Endothelial cell of umbilical vein (primary cell): ENCODE measurements around the gene CD276. TPM values are rescaled to one million over a fixed set of nuclear protein-coding genes. Genes with fewer than 3 reads are reported as not detected.

Source experiments
- BruUV-seq: library from RNA; stranded (reverse); fragments of 400-500 nt; replicated peaks from 2 replicates; lab custom pipeline; 2021; lab: Mats Ljungman, UMichigan
- CTCF ChIA-PET: fragments of 300-600, 350-600 bp; sonication (Branson Sonifier 250); formaldehyde crosslinking; loops from one replicate; lab custom pipeline; 2021; ENCODE audit warnings: antibody characterized with exemption, inconsistent platforms; lab: Charles Lee
- POLR2A ChIA-PET: fragments of 300-600, 350-600 bp; sonication (Branson Sonifier 250); formaldehyde crosslinking; loops from one replicate; lab custom pipeline; 2021; ENCODE audit warnings: antibody characterized with exemption, inconsistent platforms; lab: Charles Lee
- DNase-seq: peaks from one replicate; pipeline ENCODE4 v3.0.0-alpha.2; 2011; ENCODE audit warnings: low read depth, low spot score
- FAIRE-seq: peaks from 2 replicates; lab custom pipeline; 2011; peaks lifted over from hg19 to GRCh38; lab: Jason Lieb, UNC
- H2AFZ ChIP-seq: 2 replicates; pipeline ENCODE4 v1.6.0; 2012; ENCODE audit warnings: low read depth, low read length, control low read depth, inconsistent platforms
- H3K27ac ChIP-seq: 2 replicates; pipeline ENCODE4 v1.5.1; 2011; ENCODE audit warnings: low read depth, mild to moderate bottlenecking, control low read depth, low read length, moderate library complexity; ENCODE audit not compliant: insufficient read depth
- H3K27me3 ChIP-seq, 2 experiments: 2 replicates each; pipeline versions ENCODE4 v1.6.0 to v1.6.1; 2011; ENCODE audit warnings: low read length in 2 of 2, mixed read lengths in 1 of 2; ENCODE audit not compliant: control insufficient read depth in 2 of 2, insufficient read depth in 2 of 2
- H3K36me3 ChIP-seq, 2 experiments: 2 replicates in 1 of 2; 3 replicates in 1 of 2; pipeline ENCODE4 v1.5.1; 2011; ENCODE audit warnings: low read length in 2 of 2, mild to moderate bottlenecking in 1 of 2, moderate library complexity in 1 of 2; ENCODE audit not compliant: control insufficient read depth in 2 of 2, insufficient read depth in 2 of 2; ENCODE audit errors: extremely low read depth in 1 of 2
- H3K4me1 ChIP-seq: 3 replicates; pipeline ENCODE4 v1.5.1; 2011; ENCODE audit warnings: mild to moderate bottlenecking, low read length; ENCODE audit not compliant: control insufficient read depth, insufficient read depth; ENCODE audit errors: extremely low read depth
- H3K4me2 ChIP-seq: 2 replicates; pipeline ENCODE4 v1.6.1; 2011; ENCODE audit warnings: low read length, control low read depth, mixed read lengths; ENCODE audit not compliant: insufficient read depth
- H3K4me3 ChIP-seq, 3 experiments: fragments of 200-600 bp in 1 of 3; sonication (generic), shearing (Covaris generic) in 1 of 3; replicated peaks in 1 of 3; 2 replicates each; pipeline ENCODE4 v1.5.1; 2011 to 2016; ENCODE audit warnings: control low read depth in 3 of 3, low read length in 3 of 3, mild to moderate bottlenecking in 2 of 3, inconsistent platforms in 1 of 3, low read depth in 1 of 3, moderate library complexity in 1 of 3; ENCODE audit not compliant: insufficient read depth in 1 of 3
- H3K79me2 ChIP-seq: 2 replicates; pipeline ENCODE4 v1.6.0; 2012; ENCODE audit warnings: low read length, inconsistent platforms; ENCODE audit not compliant: control insufficient read depth, insufficient read depth
- H3K9ac ChIP-seq: replicated peaks from 2 replicates; pipeline ENCODE3; 2011; ENCODE audit warnings: low read length, control low read depth; ENCODE audit not compliant: insufficient read depth; ENCODE audit errors: extremely low read depth
- H3K9me1 ChIP-seq: replicated peaks from 3 replicates; pipeline ENCODE4 v1.6.0; 2011; ENCODE audit warnings: mild to moderate bottlenecking, low read length; ENCODE audit not compliant: control insufficient read depth, insufficient read depth; ENCODE audit errors: extremely low read depth
- H3K9me3 ChIP-seq: replicated peaks from 2 replicates; pipeline ENCODE4 v1.5.1; 2012; ENCODE audit warnings: low read length, inconsistent platforms; ENCODE audit not compliant: control insufficient read depth, insufficient read depth
- H4K20me1 ChIP-seq: replicated peaks from 2 replicates; pipeline ENCODE3; 2011; ENCODE audit warnings: mild to moderate bottlenecking, low read length; ENCODE audit not compliant: control insufficient read depth, insufficient read depth; ENCODE audit errors: extremely low read depth
- EZH2 ChIP-seq: IDR thresholded peaks from 2 replicates; pipeline ENCODE4 v1.6.1; 2012; ENCODE audit warnings: borderline replicate concordance, low read depth, mild to moderate bottlenecking, moderate library complexity, low read length, inconsistent platforms; ENCODE audit not compliant: severe bottlenecking
- FOS ChIP-seq: IDR thresholded peaks from 2 replicates; pipeline ENCODE4 v1.6.1; 2011; ENCODE audit warnings: mild to moderate bottlenecking, low read length, moderate library complexity, borderline replicate concordance; ENCODE audit not compliant: insufficient read depth
- GATA2 ChIP-seq: IDR thresholded peaks from 2 replicates; pipeline ENCODE4 v1.7.0; 2011; ENCODE audit warnings: low read depth, mild to moderate bottlenecking, moderate library complexity, mixed read lengths, low read length; ENCODE audit not compliant: insufficient read length, insufficient read depth
- JUN ChIP-seq: IDR thresholded peaks from 2 replicates; pipeline ENCODE4 v1.6.1; 2011; ENCODE audit warnings: borderline replicate concordance, low read depth; ENCODE audit not compliant: insufficient read length, insufficient read depth
- MYC ChIP-seq: IDR thresholded peaks from one replicate; pipeline ENCODE4 v1.6.1; 2011; ENCODE audit warnings: mild to moderate bottlenecking, low read depth, low read length
- POLR2A ChIP-seq: IDR thresholded peaks from 2 replicates; pipeline ENCODE4 v1.6.1; 2012; ENCODE audit warnings: low read depth, mild to moderate bottlenecking, control low read depth, low read length
- POLR2AphosphoS5 ChIP-seq: IDR thresholded peaks from 2 replicates; pipeline ENCODE4 v1.6.1; 2012; ENCODE audit warnings: low read depth, mild to moderate bottlenecking, control low read depth, low read length, moderate library complexity; ENCODE audit not compliant: insufficient read depth
- dilution Hi-C: fragments of 300-500 bp; cut with MboI; formaldehyde crosslinking; loops from one replicate; pipeline ENCODE4 v1.15.0; 2019; ENCODE audit warnings: low sequenced_read_pairs; ENCODE audit not compliant: extremely low pct_ligation_motif_present
- intact Hi-C: fragments of 100-400 bp; cut with micrococcal nuclease; formaldehyde crosslinking; loops from one replicate; pipeline ENCODE4 v1.10.0; 2022
- polyA plus RNA-seq, 4 experiments: library from polyadenylated mRNA; depleted of rRNA in 3 of 4; stranded (reverse) in 3 of 4; unstranded in 1 of 4; fragments of >200 nt; gene quantifications; 2 replicates each; pipeline versions ENCODE4 v1.2.1 to v1.2.3, GENCODE V29; 2011 to 2012; ENCODE audit warnings: missing spikeins in 1 of 4
- total RNA-seq: library from RNA; stranded (reverse); gene quantifications from 2 replicates; pipeline ENCODE4 v1.2.3, GENCODE V29; 2021
- TF ChIP-seq, protein P1 (sequence below): IDR thresholded peaks from 2 replicates; pipeline ENCODE4 v1.6.1; 2011; ENCODE audit not compliant: insufficient read depth, insufficient read length
- TF ChIP-seq, protein P2 (sequence below), 2 donors: IDR thresholded peaks; 1 replicate in 1 of 2; 2 replicates in 1 of 2; pipeline ENCODE4 v1.5.1; 2011; ENCODE audit warnings: low read length in 2 of 2, mild to moderate bottlenecking in 2 of 2, moderate library complexity in 2 of 2, control low read depth in 1 of 2, inconsistent platforms in 1 of 2, low read depth in 1 of 2; ENCODE audit not compliant: insufficient read depth in 1 of 2; ENCODE audit errors: extremely low read depth in 1 of 2

CD276 gene
- total and polyA plus RNA-seq, 2 donors (not counting 3 experiments of a cell fraction or from before 2014, with no cell fraction given) = 73.6 to 85.7 TPM

DNA sequence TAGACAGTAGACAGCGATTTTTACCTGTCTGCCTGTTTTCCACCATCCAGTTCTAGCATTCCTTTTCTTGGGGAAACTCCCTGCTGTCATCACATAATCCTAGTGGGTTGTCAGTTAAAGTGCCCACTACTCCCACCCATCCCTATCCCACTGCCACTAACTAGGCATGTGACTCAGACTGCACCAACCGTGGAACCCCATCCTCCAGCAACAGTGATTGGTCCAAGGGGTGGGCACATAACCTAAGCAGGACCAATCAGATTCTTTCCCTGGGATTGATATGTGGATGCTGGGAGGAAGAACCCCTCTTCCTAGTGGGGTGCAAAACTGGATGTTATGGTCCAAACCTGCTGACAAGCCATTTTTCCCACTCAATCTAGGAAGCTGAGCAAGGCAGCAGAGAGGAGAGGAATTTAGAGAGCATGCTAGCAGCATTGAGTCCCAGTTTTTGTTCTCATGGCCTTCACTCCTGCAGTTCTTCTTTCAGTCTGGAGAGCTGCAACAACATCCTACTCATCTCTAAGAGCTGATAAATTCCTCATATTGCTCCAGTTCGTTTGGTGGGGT, 72.8 kb downstream of the CD276 start:
- peaks cover 22 to 28% of the 10 kb centered on the region in 2 experiments for H3K27me3 ChIP-seq
- CTCF ChIA-PET = interaction anchor here (1.1 kb wide), 1 partner anchor 10 kb away, joined by 3 read pairs; no protein-coding TSS in a partner anchor
- no peak overlapping the region for H2AFZ ChIP-seq
- dilution Hi-C loops (no loop called here), intact Hi-C loops (no loop called here)
- no peak overlapping the region for H3K27ac ChIP-seq
- BruUV-seq = no TSS peak
- H3K36me3 ChIP-seq = no peaks in the 10 kb centered on the region
- POLR2A ChIA-PET = no interaction called here
- H3K4me3 ChIP-seq = no peak overlapping the region
- H3K79me2 ChIP-seq = no peaks in the 10 kb centered on the region
- no peak for FAIRE-seq
- H3K4me1 ChIP-seq = no peaks in the 10 kb centered on the region
- TF ChIP-seq, protein P1, sequence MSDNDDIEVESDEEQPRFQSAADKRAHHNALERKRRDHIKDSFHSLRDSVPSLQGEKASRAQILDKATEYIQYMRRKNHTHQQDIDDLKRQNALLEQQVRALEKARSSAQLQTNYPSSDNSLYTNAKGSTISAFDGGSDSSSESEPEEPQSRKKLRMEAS = no peak
- TF ChIP-seq POLR2A (no peak), FOS (no peak), JUN (no peak), GATA2 (no peak), POLR2AphosphoS5 (no peak), EZH2 (no peak), MYC (no peak)
- TF ChIP-seq, protein P2, sequence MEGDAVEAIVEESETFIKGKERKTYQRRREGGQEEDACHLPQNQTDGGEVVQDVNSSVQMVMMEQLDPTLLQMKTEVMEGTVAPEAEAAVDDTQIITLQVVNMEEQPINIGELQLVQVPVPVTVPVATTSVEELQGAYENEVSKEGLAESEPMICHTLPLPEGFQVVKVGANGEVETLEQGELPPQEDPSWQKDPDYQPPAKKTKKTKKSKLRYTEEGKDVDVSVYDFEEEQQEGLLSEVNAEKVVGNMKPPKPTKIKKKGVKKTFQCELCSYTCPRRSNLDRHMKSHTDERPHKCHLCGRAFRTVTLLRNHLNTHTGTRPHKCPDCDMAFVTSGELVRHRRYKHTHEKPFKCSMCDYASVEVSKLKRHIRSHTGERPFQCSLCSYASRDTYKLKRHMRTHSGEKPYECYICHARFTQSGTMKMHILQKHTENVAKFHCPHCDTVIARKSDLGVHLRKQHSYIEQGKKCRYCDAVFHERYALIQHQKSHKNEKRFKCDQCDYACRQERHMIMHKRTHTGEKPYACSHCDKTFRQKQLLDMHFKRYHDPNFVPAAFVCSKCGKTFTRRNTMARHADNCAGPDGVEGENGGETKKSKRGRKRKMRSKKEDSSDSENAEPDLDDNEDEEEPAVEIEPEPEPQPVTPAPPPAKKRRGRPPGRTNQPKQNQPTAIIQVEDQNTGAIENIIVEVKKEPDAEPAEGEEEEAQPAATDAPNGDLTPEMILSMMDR (IDR thresholded peaks at IDR 0.05; ENCODE audit: extremely low read depth in 1 of 2, insufficient read depth in 1 of 2, low read depth in 1 of 2, low read length in 2 of 2) = no peak
- H3K9me3 ChIP-seq = no peaks in the 10 kb centered on the region
- H3K9ac ChIP-seq = no peak overlapping the region
- no peak overlapping the region for H3K4me2 ChIP-seq
- H4K20me1 ChIP-seq = no peaks in the 10 kb centered on the region
- no peaks in the 10 kb centered on the region for H3K9me1 ChIP-seq
- DNase-seq = no peak
